Activated B cell treated with CpG ODN at 0.5 μM for 24 hours (primary cell): ENCODE results near the gene RNF144A. TPM values are rescaled to one million over a fixed set of nuclear protein-coding genes. Genes with fewer than 3 reads are reported as not detected.

ENCODE experiments used
- ATAC-seq: fragments of 200-7000 bp; cut with Tn5 transposase; one replicate; pipeline ENCODE4 v1.10.0; 2021; ENCODE audit warnings: low read depth, mild to moderate bottlenecking, moderate library complexity
- CTCF ChIA-PET: fragments of 350-600 bp; sonication (Branson Sonifier 250); formaldehyde crosslinking; loops from one replicate; lab custom pipeline; 2021; ENCODE audit warnings: antibody characterized with exemption; lab: Charles Lee
- POLR2A ChIA-PET: fragments of 350-600 bp; sonication (Branson Sonifier 250); formaldehyde crosslinking; loops from one replicate; lab custom pipeline; 2021; ENCODE audit warnings: antibody characterized with exemption; lab: Charles Lee
- DNase-seq: peaks from one replicate; pipeline ENCODE4 v3.0.0; 2022
- H3K27ac Mint-ChIP-seq: one replicate; pipeline ENCODE4 v1.8.0; 2020; ENCODE audit warnings: mixed read lengths
- H3K27me3 Mint-ChIP-seq: one replicate; pipeline ENCODE4 v1.8.0; 2021; ENCODE audit warnings: mixed read lengths
- H3K36me3 Mint-ChIP-seq: one replicate; pipeline ENCODE4 v1.8.0; 2021; ENCODE audit warnings: low read depth, mixed read lengths
- H3K4me1 Mint-ChIP-seq: one replicate; pipeline ENCODE4 v1.8.0; 2021; ENCODE audit warnings: mixed read lengths
- H3K4me3 Mint-ChIP-seq: one replicate; pipeline ENCODE4 v1.8.0; 2020; ENCODE audit warnings: mild to moderate bottlenecking, mixed read lengths
- H3K9me3 Mint-ChIP-seq: one replicate; pipeline ENCODE4 v1.8.0; 2020; ENCODE audit warnings: mixed read lengths
- CTCF ChIP-seq: fragments of 200-600 bp; IDR thresholded peaks from one replicate; pipeline ENCODE4 v1.8.0; 2022; ENCODE audit warnings: antibody characterized with exemption, mild to moderate bottlenecking
- intact Hi-C: fragments of 100-400 bp; cut with micrococcal nuclease; formaldehyde crosslinking; loops from one replicate; pipeline ENCODE4 v1.15.1; 2024
- total RNA-seq: library from RNA; stranded (reverse); gene quantifications from 2 replicates; pipeline ENCODE4 v1.2.3, GENCODE V29; 2022

Gene RNF144A
- total RNA-seq, 1 donor from 2014 or later, result 0.89 TPM

- ChIA-PET CTCF (no interaction called here), POLR2A (no interaction called here)
- no peaks in the 10 kb centered on the region for H3K9me3 Mint-ChIP-seq
- no peak for TF ChIP-seq CTCF
- no peak overlapping the region for H3K27ac Mint-ChIP-seq
- no peak overlapping the region for H3K4me3 Mint-ChIP-seq
- DNase-seq (no peak), ATAC-seq (no peak)
- H3K4me1 Mint-ChIP-seq, result no peaks in the 10 kb centered on the region
- no peaks in the 10 kb centered on the region for H3K27me3 Mint-ChIP-seq
- intact Hi-C loops, result no loop called here
- no peaks in the 10 kb centered on the region for H3K36me3 Mint-ChIP-seq
These were observed 106.3 kb downstream of the RNF144A start for GRCh38 chr2:7023542-7023941.

- no peak for ATAC-seq
- Mint-ChIP-seq H3K9me3 (no peaks in the 10 kb centered on the region), H3K36me3 (no peaks in the 10 kb centered on the region), H3K4me3 (no peak overlapping the region), H3K27ac (no peak overlapping the region), H3K4me1 (no peaks in the 10 kb centered on the region), H3K27me3 (no peaks in the 10 kb centered on the region)
- no peak for TF ChIP-seq CTCF
- DNase-seq, result no peak
- ChIA-PET CTCF (no interaction called here), POLR2A (no interaction called here)
- intact Hi-C loops, result no loop called here
These were observed 107.0 kb downstream of the RNF144A start for GRCh38 chr2:7024261-7024660.

GRCh38 chr2:7025082-7025481 lies 107.9 kb downstream of the RNF144A start:
- CTCF ChIA-PET, result no interaction called here
- no peak for DNase-seq
- intact Hi-C loops, result no loop called here
- no peaks in the 10 kb centered on the region for H3K36me3 Mint-ChIP-seq
- no peak for ATAC-seq
- POLR2A ChIA-PET, result no interaction called here
- no peak overlapping the region for H3K4me3 Mint-ChIP-seq
- no peaks in the 10 kb centered on the region for H3K27me3 Mint-ChIP-seq
- H3K27ac Mint-ChIP-seq, result no peak overlapping the region
- no peaks in the 10 kb centered on the region for H3K4me1 Mint-ChIP-seq
- TF ChIP-seq CTCF, result no peak
- no peaks in the 10 kb centered on the region for H3K9me3 Mint-ChIP-seq

GRCh38 chr2:7026742-7027141 lies 109.5 kb downstream of the RNF144A start:
- no peak for ATAC-seq
- TF ChIP-seq CTCF, result no peak
- H3K27me3 Mint-ChIP-seq, result no peaks in the 10 kb centered on the region
- no peaks in the 10 kb centered on the region for H3K4me1 Mint-ChIP-seq
- POLR2A ChIA-PET, result no interaction called here
- no peak for DNase-seq
- H3K27ac Mint-ChIP-seq, result no peak overlapping the region
- intact Hi-C loops, result no loop called here
- CTCF ChIA-PET, result no interaction called here
- no peaks in the 10 kb centered on the region for H3K36me3 Mint-ChIP-seq
- H3K9me3 Mint-ChIP-seq, result no peaks in the 10 kb centered on the region
- no peak overlapping the region for H3K4me3 Mint-ChIP-seq

GRCh38 chr2:7027411-7027810 lies 110.2 kb downstream of the RNF144A start:
- Mint-ChIP-seq H3K9me3 (no peaks in the 10 kb centered on the region), H3K4me3 (no peak overlapping the region), H3K27ac (no peak overlapping the region), H3K36me3 (no peaks in the 10 kb centered on the region), H3K27me3 (no peaks in the 10 kb centered on the region), H3K4me1 (no peaks in the 10 kb centered on the region)
- ATAC-seq (no peak), DNase-seq (no peak)
- intact Hi-C loops, result no loop called here
- ChIA-PET CTCF (no interaction called here), POLR2A (no interaction called here)
- TF ChIP-seq CTCF, result no peak
